Smooth muscle cell (in vitro differentiated cells): ENCODE data around the gene CLPX. TPM values are rescaled to one million over a fixed set of nuclear protein-coding genes. Genes with fewer than 3 reads are reported as not detected.

ENCODE experiments used
- DNase-seq: peaks from one replicate; lab custom pipeline; 2025; ENCODE audit not compliant: unreplicated experiment; lab: John Stamatoyannopoulos, UW
- H2AFZ ChIP-seq: fragments of 200-600 bp; sonication (generic); 2 replicates; pipeline ENCODE4 v1.6.0; 2016; ENCODE audit warnings: antibody characterized with exemption, low read depth, mild to moderate bottlenecking
- H3F3A ChIP-seq: fragments of 200-600 bp; sonication (generic); 2 replicates; pipeline ENCODE4 v1.6.0; 2017; ENCODE audit warnings: antibody characterized with exemption, low read depth
- H3K27ac ChIP-seq: fragments of 200-600 bp; sonication (generic); 2 replicates; pipeline ENCODE4 v1.5.1; 2016; ENCODE audit warnings: low read depth, mild to moderate bottlenecking
- H3K27me3 ChIP-seq: fragments of 200-600 bp; sonication (generic); 2 replicates; pipeline ENCODE4 v1.6.1; 2016; ENCODE audit warnings: low read depth, mild to moderate bottlenecking
- H3K36me3 ChIP-seq: fragments of 200-600 bp; sonication (generic); 2 replicates; pipeline ENCODE4 v1.5.1; 2016; ENCODE audit warnings: low read depth
- H3K4me1 ChIP-seq: fragments of 200-600 bp; sonication (generic); 2 replicates; pipeline ENCODE4 v1.5.1; 2016; ENCODE audit warnings: low read depth
- H3K4me2 ChIP-seq: fragments of 200-600 bp; sonication (generic); 2 replicates; pipeline ENCODE4 v1.6.0; 2016; ENCODE audit warnings: mild to moderate bottlenecking
- H3K4me3 ChIP-seq: fragments of 200-600 bp; sonication (generic); 2 replicates; pipeline ENCODE4 v1.5.1; 2016; ENCODE audit warnings: mild to moderate bottlenecking
- H3K79me2 ChIP-seq: fragments of 200-600 bp; sonication (generic); 2 replicates; pipeline ENCODE4 v1.6.0; 2016; ENCODE audit warnings: low read depth, mild to moderate bottlenecking
- H3K9ac ChIP-seq: fragments of 200-600 bp; sonication (generic); 2 replicates; pipeline ENCODE4 v1.6.0; 2016; ENCODE audit warnings: low read depth
- H3K9me3 ChIP-seq: fragments of 200-600 bp; sonication (generic); replicated peaks from 2 replicates; pipeline ENCODE4 v1.5.1; 2016; ENCODE audit warnings: low read depth
- H4K20me1 ChIP-seq: fragments of 200-600 bp; sonication (generic); 2 replicates; pipeline ENCODE4 v1.6.0; 2016; ENCODE audit warnings: low read depth
- CTCF ChIP-seq: fragments of 200-600 bp; sonication (generic); IDR thresholded peaks from 2 replicates; pipeline ENCODE4 v1.5.1; 2017; ENCODE audit warnings: borderline replicate concordance, mild to moderate bottlenecking, antibody characterized with exemption; ENCODE audit not compliant: insufficient read depth, poor library complexity, severe bottlenecking
- WGBS: methylation state at CpG from one replicate; pipeline ENCODE4 v1.1.7; 2016; ENCODE audit warnings: low lambda C conversion rate; 5-methylcytosine and 5-hydroxymethylcytosine counted together
- polyA plus RNA-seq: library from polyadenylated mRNA; unstranded; fragments of >200 nt; fragmentation: Nextera tagmentation; extraction: Ambion mirVana; gene quantifications from 2 replicates; pipeline ENCODE4 v1.2.1, GENCODE V29; 2016
- total RNA-seq: library from RNA; depleted of rRNA; stranded (reverse); fragments of >200 nt; gene quantifications from 2 replicates; pipeline ENCODE4 v1.2.3, GENCODE V29; 2014

The CLPX gene
- 34.8 and 46.6 TPM in 2 replicates for total RNA-seq
- 21.7 and 21.8 TPM in 2 replicates for polyA plus RNA-seq

GRCh38 chr15:65184868-65185717, at the start of gene CLPX:
Gene CLPX (minus strand): TSS chr15:65185342. CDS start chr15:65185153, 189 bp downstream.
- DNase-seq = peak; percentile 72
- peak within 1 kb of the TSS; percentile 92 for H3K9ac ChIP-seq
- H3K79me2 ChIP-seq = peaks cover 47% of the 10 kb centered on the region
- H3K27ac ChIP-seq = peak within 1 kb of the TSS; percentile 89
- peaks cover 15% of the 10 kb centered on the region for H3K4me1 ChIP-seq
- H3K36me3 ChIP-seq = peaks cover under 1% of the 10 kb centered on the region
- peaks cover 29% of the 10 kb centered on the region for H4K20me1 ChIP-seq
- H2AFZ ChIP-seq = peak within 1 kb of the TSS; percentile 88
- H3K9me3 ChIP-seq = no peaks in the 10 kb centered on the region
- peaks cover under 1% of the 10 kb centered on the region for H3F3A ChIP-seq
- peak within 1 kb of the TSS; percentile 92 for H3K4me2 ChIP-seq
- H3K4me3 ChIP-seq = peak within 1 kb of the TSS; percentile 79
- 1% methylated on average over 39 of the region's 70 CpGs for WGBS
- no peak for TF ChIP-seq CTCF
- H3K27me3 ChIP-seq = no peaks in the 10 kb centered on the region

- WGBS = 90% methylated on average over 5 of the region's 5 CpGs
- no peaks in the 10 kb centered on the region for H3K9me3 ChIP-seq
- no peaks in the 10 kb centered on the region for H3K4me1 ChIP-seq
- no peak overlapping the region for H3K9ac ChIP-seq
- no peaks in the 10 kb centered on the region for H3K79me2 ChIP-seq
- H3K4me3 ChIP-seq = no peak overlapping the region
- no peaks in the 10 kb centered on the region for H3F3A ChIP-seq
- H3K4me2 ChIP-seq = no peak overlapping the region
- TF ChIP-seq CTCF = no peak
- H3K36me3 ChIP-seq = no peaks in the 10 kb centered on the region
- no peak overlapping the region for H3K27ac ChIP-seq
- H3K27me3 ChIP-seq = no peaks in the 10 kb centered on the region
- H2AFZ ChIP-seq = no peak overlapping the region
- no peak for DNase-seq
- no peaks in the 10 kb centered on the region for H4K20me1 ChIP-seq
These were observed 48.6 kb upstream of the CLPX start for GRCh38 chr15:65233696-65234095.

- Histone ChIP-seq H3K4me1 (no peaks in the 10 kb centered on the region), H2AFZ (no peak overlapping the region), H3K79me2 (no peaks in the 10 kb centered on the region), H3K36me3 (no peaks in the 10 kb centered on the region), H3F3A (no peaks in the 10 kb centered on the region), H4K20me1 (no peaks in the 10 kb centered on the region), H3K27me3 (no peaks in the 10 kb centered on the region), H3K9me3 (no peaks in the 10 kb centered on the region), H3K9ac (no peak overlapping the region), H3K27ac (no peak overlapping the region), H3K4me3 (no peak overlapping the region), H3K4me2 (no peak overlapping the region)
- no peak for DNase-seq
- no peak for TF ChIP-seq CTCF
- WGBS = 93% methylated on average over 3 of the region's 3 CpGs
These were observed 47.4 kb upstream of the CLPX start for GRCh38 chr15:65232520-65232919.
